HUES64 (cell line): ENCODE measurements around the gene DPF3.
"Not testable (repeated sequence)": the region's sequence is repeated elsewhere in the genome, so short reads cannot be mapped to it uniquely, and the experiment has no call there.

ENCODE experiments used
- H3K27ac ChIP-seq: 2 replicates; pipeline ENCODE4 v1.7.0; 2013; ENCODE audit warnings: low read depth, low read length, inconsistent platforms
- H3K27me3 ChIP-seq: 2 replicates; pipeline ENCODE4 v1.6.1; 2013; ENCODE audit warnings: mild to moderate bottlenecking, low read length; ENCODE audit not compliant: insufficient read depth
- H3K36me3 ChIP-seq: 2 replicates; pipeline ENCODE4 v1.6.1; 2013; ENCODE audit warnings: mild to moderate bottlenecking, low read length; ENCODE audit not compliant: insufficient read depth
- H3K4me1 ChIP-seq: 2 replicates; pipeline ENCODE4 v1.6.1; 2013; ENCODE audit warnings: mild to moderate bottlenecking, low read length, moderate library complexity; ENCODE audit not compliant: insufficient read depth
- H3K4me3 ChIP-seq: 2 replicates; pipeline ENCODE4 v1.5.1; 2013; ENCODE audit warnings: mild to moderate bottlenecking, low read length, moderate library complexity
- H3K9ac ChIP-seq: 2 replicates; pipeline ENCODE4 v1.6.1; 2013; ENCODE audit warnings: mild to moderate bottlenecking, low read depth, low read length
- H3K9me3 ChIP-seq: 2 replicates; pipeline ENCODE4 v1.6.1; 2013; ENCODE audit warnings: low read depth, low read length; ENCODE audit not compliant: insufficient read depth
- WGBS: fragments of 150-250, 120-280 bp; methylation state at CpG from one replicate; pipeline ENCODE4 v1.1.7; 2013; ENCODE audit warnings: missing lambda C conversion rate; 5-methylcytosine and 5-hydroxymethylcytosine counted together

Gene DPF3

DNA sequence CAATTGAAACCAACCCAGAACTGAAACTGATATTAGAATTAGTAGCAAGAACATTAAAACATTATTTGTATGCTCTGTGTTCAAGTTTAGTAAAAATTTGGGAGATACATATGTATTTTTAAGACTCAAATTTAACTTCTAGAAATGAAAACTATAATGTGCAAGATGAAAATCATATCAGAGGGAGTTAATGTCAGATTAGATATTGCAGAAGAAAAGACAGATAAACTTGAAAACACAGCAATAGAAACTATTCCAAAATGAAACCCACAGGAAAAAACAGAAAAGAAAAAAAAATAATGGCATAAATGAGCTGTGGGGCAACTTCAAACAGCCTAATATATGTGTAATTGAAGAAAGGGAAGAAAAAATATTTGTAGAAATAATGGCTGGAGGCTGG is 134.9 kb downstream of the DPF3 start:
- Histone ChIP-seq H3K36me3 (no peaks in the 10 kb centered on the region), H3K9me3 (peaks cover 24% of the 10 kb centered on the region), H3K9ac (no peak overlapping the region), H3K4me3 (no peak overlapping the region), H3K27ac (no peak overlapping the region), H3K4me1 (no peaks in the 10 kb centered on the region), H3K27me3 (no peaks in the 10 kb centered on the region)

DNA sequence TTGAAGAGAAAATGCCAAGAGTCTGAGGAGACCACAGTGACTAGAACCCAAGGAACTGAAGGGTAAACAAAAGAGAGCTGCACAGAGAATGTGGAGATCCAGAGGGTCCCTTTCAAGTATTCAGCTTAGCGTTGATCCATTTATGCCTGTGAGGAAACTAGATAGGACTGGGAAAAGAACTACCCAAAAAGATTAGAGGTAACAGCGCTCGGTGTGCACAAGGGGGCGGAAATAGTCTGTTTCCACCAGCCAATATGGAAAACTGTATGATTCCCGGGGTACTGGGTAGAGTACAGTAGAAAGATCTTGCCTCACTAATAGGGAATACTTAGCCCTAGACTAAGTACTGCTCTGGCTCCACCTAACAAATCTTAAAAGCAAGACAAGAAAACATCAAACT is 135.5 kb downstream of the DPF3 start:
- Histone ChIP-seq H3K36me3 (no peaks in the 10 kb centered on the region), H3K9me3 (peaks cover 24% of the 10 kb centered on the region), H3K27ac (no peak overlapping the region), H3K27me3 (no peaks in the 10 kb centered on the region), H3K4me3 (no peak overlapping the region), H3K9ac (no peak overlapping the region), H3K4me1 (no peaks in the 10 kb centered on the region)
- WGBS = 90% methylated on average over 5 of the region's 5 CpGs

DNA sequence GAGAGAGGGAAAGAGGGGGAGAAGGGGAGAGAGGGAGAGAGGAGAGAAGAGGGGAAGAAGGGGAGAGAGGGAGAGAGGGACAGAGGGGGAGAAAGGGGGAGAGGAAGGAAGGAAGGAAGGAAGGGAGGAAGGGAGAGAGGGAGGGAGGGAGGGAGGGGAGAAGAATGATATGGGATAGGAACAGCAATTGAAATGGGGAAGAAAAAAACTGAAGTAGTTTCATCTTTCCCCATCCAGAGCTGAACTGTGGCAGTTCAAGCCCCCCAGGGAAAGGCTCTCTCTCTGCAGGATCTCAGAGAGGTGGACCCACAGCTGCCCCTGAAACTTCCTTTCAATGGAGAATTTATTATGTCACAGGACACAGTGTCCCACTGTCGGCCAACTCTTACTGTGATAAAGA is 136.9 kb downstream of the DPF3 start:
- Histone ChIP-seq H3K9me3 (peaks cover 21% of the 10 kb centered on the region), H3K4me1 (no peaks in the 10 kb centered on the region), H3K4me3 (no peak overlapping the region), H3K9ac (no peak overlapping the region), H3K27ac (no peak overlapping the region), H3K27me3 (no peaks in the 10 kb centered on the region), H3K36me3 (no peaks in the 10 kb centered on the region)
- WGBS = 83% methylated on average over 1 of the region's 1 CpG

DNA sequence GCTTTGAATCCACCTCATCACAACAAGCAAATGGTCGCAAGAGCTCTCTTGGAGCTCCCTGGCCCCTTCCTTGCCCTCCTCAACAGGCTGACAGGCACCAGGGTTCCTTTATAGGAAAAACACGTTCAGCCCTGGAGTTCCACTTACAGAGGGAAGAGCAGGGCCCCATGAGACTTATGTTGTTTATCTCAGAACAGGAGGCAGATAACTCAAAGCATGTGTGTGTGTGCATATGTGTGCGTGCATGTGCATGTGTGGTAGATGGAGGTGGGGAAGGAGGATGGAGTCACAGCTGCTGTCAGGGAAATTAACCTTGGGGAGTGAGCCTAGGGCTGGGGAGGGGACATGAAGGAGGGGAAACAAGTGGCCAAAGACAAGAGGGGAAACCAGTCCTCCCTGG is 138.1 kb downstream of the DPF3 start:
- 88% methylated on average over 3 of the region's 3 CpGs for WGBS
- no peak overlapping the region for H3K27ac ChIP-seq
- no peak overlapping the region for H3K9ac ChIP-seq
- no peak overlapping the region for H3K4me3 ChIP-seq
- no peaks in the 10 kb centered on the region for H3K27me3 ChIP-seq
- H3K4me1 ChIP-seq = no peaks in the 10 kb centered on the region
- H3K36me3 ChIP-seq = no peaks in the 10 kb centered on the region
- peaks cover 16% of the 10 kb centered on the region for H3K9me3 ChIP-seq

DNA sequence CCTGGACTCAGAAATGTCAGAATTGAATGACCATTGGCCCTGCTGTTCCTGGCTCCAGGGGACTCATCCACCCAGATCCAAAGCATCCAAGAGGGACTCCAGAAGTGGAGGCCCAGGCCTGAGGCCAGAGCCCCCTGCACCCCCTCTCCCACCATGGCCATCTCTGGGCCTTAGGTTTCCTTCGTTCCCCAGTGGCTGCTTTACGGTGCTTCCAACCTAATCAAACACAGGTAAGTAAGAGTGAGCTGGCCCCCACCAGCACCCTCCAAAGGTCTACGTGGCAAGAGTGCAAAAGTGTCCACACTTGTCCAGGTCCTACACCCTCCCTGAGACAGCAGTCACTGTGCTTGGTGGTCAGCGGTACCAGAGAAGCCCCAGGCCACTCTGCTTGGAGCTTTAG is 139.0 kb downstream of the DPF3 start:
- Histone ChIP-seq H3K9me3 (peaks cover 8% of the 10 kb centered on the region), H3K9ac (no peak overlapping the region), H3K4me1 (no peaks in the 10 kb centered on the region), H3K36me3 (no peaks in the 10 kb centered on the region), H3K27me3 (no peaks in the 10 kb centered on the region), H3K4me3 (no peak overlapping the region), H3K27ac (no peak overlapping the region)
- WGBS = 90% methylated on average over 4 of the region's 4 CpGs

DNA sequence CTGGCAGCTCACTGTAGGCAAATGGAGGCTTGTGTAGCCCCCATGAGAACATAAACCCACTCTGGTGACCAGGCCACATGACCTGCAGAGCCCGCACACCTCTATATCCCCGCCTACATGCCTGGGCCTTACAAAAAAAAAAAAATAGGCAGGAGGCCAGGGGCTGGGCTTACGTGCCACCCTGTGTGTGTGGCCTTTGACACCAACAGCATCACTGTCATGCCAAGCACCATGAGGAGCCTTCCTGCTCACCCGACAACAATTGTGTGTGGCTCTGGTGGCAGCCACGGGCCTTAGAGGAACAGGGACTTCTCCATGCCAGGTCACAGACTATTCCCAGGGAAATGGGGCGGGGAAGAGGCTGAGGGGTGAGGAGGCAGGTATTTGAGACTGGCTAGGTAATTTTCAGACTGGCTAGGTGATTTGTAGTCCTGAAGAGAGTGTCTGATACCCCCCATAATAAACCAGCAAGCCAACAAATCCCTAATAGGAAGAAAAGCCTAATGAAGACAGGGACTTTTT is 140.0 kb downstream of the DPF3 start:
- Histone ChIP-seq H3K36me3 (no peaks in the 10 kb centered on the region), H3K9me3 (no peaks in the 10 kb centered on the region), H3K27me3 (no peaks in the 10 kb centered on the region), H3K27ac (no peak overlapping the region), H3K9ac (no peak overlapping the region), H3K4me3 (no peak overlapping the region), H3K4me1 (no peaks in the 10 kb centered on the region)
- 96% methylated on average over 6 of the region's 6 CpGs for WGBS

DNA sequence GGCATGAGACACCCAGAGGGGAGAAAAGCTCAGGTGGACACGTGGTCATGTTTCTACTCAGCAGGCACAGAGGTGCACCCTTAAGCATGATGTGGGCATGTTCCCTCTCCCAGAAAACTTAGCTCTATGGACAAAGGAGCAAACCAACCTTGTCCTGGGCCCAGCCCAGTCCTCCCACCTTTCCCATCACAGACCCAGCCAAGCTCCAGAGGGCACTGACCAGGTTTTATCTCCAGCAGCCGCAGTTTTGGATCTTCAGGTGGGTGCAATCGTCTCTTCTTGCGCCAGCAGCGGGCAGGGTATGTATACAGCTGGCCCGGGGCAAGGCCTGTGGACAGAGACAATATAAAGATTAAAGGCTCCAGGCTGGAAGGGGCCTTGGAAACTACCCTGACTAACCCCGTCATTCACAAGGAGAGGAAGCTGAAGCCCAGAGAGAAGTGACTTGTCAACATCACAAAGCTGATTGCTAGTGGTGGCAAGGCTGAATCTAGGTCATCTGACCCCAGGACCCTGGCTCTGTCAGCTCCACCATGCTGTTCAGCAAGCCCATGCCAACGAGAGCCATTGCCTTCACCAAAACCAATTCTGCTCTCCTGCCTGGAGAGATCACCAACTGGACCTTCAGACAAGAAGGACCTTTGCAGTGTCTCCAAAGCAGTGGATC is 140.7 kb downstream of the DPF3 start:
- Histone ChIP-seq H3K9ac (no peak overlapping the region), H3K4me3 (no peak overlapping the region), H3K9me3 (no peaks in the 10 kb centered on the region), H3K27ac (no peak overlapping the region), H3K36me3 (no peaks in the 10 kb centered on the region), H3K4me1 (no peaks in the 10 kb centered on the region), H3K27me3 (no peaks in the 10 kb centered on the region)
- WGBS = 80% methylated on average over 8 of the region's 8 CpGs

DNA sequence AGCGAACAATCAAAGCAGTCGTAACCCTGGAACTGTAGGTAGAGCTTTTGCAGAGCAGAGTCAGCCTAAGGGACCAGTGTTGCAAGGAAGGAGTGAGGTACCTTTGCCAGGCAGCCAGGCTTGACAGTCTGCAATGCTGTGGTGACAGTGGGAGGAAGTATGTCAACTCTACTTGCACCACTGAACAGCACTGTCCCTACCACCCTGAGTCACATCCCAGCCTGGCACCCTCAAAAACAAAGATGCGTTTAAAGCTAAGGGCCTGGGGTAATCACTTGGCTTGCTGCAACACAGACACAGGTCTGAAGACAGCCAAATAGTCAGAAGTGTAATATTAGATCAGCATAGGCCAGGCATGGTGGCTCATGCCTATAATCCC is 141.9 kb downstream of the DPF3 start:
- H3K27me3 ChIP-seq = no peaks in the 10 kb centered on the region
- 95% methylated on average over 3 of the region's 3 CpGs for WGBS
- H3K36me3 ChIP-seq = no peaks in the 10 kb centered on the region
- no peaks in the 10 kb centered on the region for H3K9me3 ChIP-seq
- no peak overlapping the region for H3K9ac ChIP-seq
- no peak overlapping the region for H3K27ac ChIP-seq
- no peaks in the 10 kb centered on the region for H3K4me1 ChIP-seq
- H3K4me3 ChIP-seq = no peak overlapping the region

DNA sequence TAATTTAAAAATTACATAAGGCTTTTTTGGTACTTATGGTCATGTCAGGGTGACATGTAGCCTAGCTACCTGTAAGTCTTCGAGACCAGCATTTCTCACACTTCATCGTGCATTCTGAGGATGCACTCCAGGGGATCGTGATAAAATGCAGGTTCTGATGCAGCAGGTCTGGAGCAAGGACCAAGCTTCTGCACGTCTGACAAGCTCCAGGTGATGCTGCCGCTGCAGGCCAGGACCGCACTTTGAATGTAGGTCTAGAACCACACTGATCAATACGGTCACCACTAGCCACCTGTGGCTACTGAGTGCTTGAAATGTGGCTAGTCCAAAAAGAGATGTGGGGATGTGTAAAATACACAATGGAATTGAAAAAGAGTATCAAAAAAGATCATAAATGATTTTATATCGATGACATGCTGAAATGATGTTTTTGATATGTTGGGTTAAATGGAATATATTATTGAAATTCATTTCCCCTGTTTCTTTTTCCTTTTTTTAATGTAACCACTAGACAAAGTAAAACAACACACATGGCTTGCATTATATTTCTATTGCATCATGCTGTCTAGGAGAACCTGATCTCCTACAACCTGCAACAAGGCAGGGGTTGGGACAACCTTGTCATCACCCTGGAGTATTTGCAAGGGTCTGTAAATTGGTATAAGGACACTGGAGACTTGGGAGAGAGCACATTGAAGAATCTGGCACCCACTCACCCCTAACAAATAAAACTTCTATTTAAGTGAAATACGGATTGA is 142.4 kb downstream of the DPF3 start:
- no peaks in the 10 kb centered on the region for H3K27me3 ChIP-seq
- no peaks in the 10 kb centered on the region for H3K4me1 ChIP-seq
- WGBS = 94% methylated on average over 9 of the region's 9 CpGs
- no peaks in the 10 kb centered on the region for H3K9me3 ChIP-seq
- H3K9ac ChIP-seq = no peak overlapping the region
- no peak overlapping the region for H3K4me3 ChIP-seq
- H3K27ac ChIP-seq = no peak overlapping the region
- H3K36me3 ChIP-seq = no peaks in the 10 kb centered on the region

DNA sequence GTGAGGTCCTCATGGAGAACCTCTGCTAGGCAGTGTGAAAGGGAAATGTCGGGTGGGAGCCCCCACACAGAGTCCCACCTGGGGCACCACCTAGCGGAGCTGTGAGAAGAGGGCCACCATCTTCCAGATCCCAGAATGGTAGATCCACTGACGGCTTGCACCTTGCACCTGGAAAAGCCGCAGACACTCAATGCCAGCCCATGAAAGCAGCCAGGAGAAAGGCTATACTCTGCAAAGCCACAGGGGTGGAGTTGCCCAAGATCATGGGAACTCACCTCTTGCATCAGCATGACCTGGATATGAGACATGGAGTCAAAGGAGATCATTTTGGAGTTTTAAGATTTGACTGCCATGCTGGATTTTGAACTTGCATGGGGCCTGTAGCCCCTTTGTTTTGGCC is 145.0 kb downstream of the DPF3 start:
- H3K4me3 ChIP-seq, H3K4me1 ChIP-seq, H3K27me3 ChIP-seq, H3K9me3 ChIP-seq, H3K9ac ChIP-seq, H3K27ac ChIP-seq, H3K36me3 ChIP-seq: not testable (repeated sequence)
- 90% methylated on average over 4 of the region's 4 CpGs for WGBS

DNA sequence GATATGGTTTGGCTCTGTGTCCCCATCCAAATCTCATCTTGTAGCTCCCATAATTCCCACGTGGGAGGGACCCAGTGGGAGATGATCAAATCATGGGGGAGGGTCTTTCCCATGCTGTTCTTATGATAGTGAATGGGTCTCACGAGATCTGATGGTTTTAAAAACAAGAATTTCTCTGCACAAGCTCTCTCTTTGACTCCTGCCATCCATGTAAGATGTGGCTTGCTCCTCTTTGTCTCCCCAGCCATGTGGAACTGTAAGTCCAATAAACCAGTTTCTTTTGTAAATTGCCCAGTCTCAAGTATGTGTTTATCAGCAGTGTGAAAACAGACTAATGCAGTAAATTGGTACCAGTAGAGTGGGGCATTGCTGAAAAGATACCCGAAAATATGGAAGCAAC is 146.2 kb downstream of the DPF3 start:
- Histone ChIP-seq H3K9ac (no peak overlapping the region), H3K4me1 (peaks cover under 1% of the 10 kb centered on the region; the same call in 1 of the 2 replicates), H3K4me3 (no peak overlapping the region), H3K36me3 (no peaks in the 10 kb centered on the region), H3K27ac (no peak overlapping the region), H3K9me3 (no peaks in the 10 kb centered on the region), H3K27me3 (no peaks in the 10 kb centered on the region)
- WGBS = 86% methylated on average over 3 of the region's 3 CpGs
